Measurements from ENCODE around the gene SYNC.
"Not testable (repeated sequence)": the region's sequence is repeated elsewhere in the genome, so short reads cannot be mapped to it uniquely, and the experiment has no call there.

Gene SYNC

DNA sequence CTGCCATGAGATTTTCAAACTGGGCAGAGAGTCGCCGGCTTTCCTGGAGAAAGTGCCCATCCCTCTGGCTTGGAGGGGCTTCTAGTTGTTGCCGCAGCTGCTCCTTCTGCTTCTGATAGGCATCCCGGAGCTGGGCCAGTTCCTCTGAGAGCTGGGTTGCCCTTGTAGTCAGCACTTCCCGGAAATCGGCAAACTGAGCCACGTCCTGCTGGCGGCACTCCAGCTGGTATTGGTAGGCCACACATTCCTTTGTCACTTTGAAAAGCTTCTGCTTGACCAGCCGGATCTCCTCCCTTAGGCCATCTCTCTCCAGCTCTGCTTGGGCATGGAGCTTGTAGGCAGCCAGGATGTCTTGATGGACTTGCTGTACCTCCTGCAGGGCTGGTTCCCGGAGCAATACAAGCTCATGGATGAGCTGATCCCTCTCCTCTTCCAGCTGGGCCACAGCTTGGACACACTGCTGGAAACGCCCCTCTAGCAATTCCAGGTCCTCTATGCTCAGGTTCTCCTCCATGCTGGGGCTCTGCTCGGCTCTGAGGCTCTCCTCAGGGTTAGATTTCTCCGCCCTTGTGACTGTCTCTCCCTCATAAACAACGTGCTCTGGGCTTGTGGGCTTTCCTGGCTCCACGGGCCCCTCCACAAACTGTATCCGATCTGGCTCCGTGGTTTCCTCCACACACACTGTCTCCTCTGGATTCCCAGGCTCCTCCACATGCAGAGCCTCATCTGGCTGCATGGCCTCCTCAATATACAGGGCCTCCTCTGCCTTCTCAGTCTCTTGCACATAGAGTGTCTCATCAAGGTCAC lies 7.3 kb downstream of the SYNC start:
- DNase-seq (ENCODE audit: low read depth in 4 of 4, low spot score in 1 of 4) = no peak

GRCh38 chr1:32693455-32694174 lies 9.0 kb downstream of the SYNC start:
- DNase-seq (ENCODE audit: low read depth in 4 of 4, low spot score in 1 of 4) = no peak

DNA sequence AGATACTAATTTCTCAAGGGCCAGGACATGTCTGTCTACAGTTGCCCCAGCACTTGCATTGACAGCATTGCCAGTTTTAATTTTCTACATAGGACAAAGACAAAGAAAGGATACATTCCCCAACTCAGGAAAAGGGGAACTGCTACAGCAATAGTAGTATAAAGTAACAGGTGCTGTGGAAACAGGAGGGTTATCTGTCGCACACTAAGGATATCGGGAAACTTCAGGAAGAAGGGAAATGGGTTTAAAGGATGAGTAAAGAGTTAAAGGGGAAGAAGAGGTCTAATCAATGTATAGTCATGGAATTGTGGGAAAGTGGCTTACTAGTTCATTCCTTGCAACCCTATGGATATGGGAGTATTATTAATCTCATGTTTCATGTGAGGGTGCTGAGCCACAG lies 16.2 kb downstream of the SYNC start:
- DNase-seq (ENCODE audit: low read depth in 4 of 4, low spot score in 1 of 4) = no peak

DNA sequence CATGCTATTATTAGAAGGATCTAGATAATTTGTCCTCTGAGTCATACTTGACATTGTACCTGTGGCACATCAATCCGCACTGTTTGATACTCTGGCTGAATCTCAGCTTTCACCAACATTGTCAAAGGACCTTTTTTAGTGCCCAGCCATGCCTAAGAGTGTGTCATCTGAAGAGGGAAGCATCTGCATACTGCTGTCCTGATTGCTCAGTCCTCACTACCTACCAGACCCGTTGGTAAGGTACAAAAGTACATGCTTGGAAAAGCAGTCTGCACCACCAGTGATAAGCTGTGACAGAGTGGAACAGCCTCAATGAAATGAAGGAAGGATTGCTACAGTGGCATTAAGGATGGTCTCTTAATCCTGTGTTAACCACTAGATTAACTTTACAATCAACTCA lies 17.1 kb downstream of the SYNC start:
- DNase-seq (ENCODE audit: low read depth in 4 of 4, low spot score in 1 of 4) = no peak

DNA sequence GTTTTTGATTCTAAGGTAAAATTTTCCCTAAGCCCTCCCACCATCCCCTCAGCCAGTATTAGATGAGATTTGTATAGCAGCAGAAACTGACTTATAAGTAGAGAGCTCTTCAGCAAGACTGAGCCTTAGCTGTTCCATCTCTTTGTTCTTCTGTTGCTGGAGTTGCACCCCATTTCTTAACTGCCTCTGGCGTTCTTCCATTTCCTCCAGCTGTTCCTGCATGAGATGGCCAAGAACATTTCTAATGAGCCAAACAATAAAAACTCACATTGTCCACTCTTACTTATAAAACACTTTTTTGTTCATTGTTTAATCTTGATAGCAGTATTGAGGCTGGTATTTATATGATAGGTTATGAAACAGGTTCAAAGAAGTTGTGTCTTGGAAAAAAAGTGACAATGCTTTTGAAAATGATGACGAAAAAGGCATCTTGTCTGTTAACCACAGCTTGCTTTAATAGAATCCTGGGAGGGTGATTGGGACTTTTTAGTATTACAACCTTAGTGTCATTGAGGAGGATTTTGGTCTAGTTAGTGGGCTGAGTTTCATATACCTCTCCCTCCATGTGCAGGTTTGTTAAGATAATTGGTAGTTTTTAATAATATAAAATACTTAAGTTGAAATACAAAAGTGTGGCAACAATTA lies 18.3 kb downstream of the SYNC start:
- DNase-seq (ENCODE audit: low read depth in 4 of 4, low spot score in 1 of 4) = no peak

GRCh38 chr1:32683397-32683796 lies 19.2 kb downstream of the SYNC start:
- no peak for DNase-seq (ENCODE audit: low read depth in 4 of 4, low spot score in 1 of 4)

GRCh38 chr1:32681999-32682398 lies 20.6 kb downstream of the SYNC start:
- DNase-seq (ENCODE audit: low read depth in 4 of 4, low spot score in 1 of 4) = no peak

DNA sequence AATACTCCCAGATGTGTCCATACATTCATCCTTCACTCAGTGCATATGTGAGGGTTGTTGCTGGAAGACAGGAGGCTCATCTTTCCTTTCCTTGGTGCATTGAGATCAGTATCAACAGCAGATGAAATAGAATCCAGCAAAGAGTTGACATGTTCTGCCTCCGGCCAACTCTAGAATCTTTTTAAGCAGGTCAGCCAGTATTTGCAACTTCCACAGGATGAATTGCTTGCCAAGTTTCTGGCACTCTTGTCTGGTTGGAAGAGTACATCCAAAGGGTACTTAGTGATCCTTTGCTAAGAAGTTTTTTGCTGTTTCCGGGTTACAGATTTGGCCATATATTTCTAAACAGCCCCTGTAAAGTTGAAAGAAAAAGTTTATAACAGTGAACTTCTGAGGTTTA lies 21.1 kb downstream of the SYNC start:
- no peak for DNase-seq (ENCODE audit: low read depth in 4 of 4, low spot score in 1 of 4)

- DNase-seq (ENCODE audit: low read depth in 4 of 4, low spot score in 1 of 4) = no peak
Measured at GRCh38 chr1:32680642-32681041, 21.9 kb downstream of the SYNC start.

- DNase-seq (ENCODE audit: low read depth in 4 of 4, low spot score in 1 of 4) = not testable (repeated sequence)
Measured at GRCh38 chr1:32679993-32680392, 22.6 kb downstream of the SYNC start.

GRCh38 chr1:32676945-32677344 lies 25.6 kb downstream of the SYNC start:
- DNase-seq (ENCODE audit: low read depth in 4 of 4, low spot score in 1 of 4) = no peak

DNA sequence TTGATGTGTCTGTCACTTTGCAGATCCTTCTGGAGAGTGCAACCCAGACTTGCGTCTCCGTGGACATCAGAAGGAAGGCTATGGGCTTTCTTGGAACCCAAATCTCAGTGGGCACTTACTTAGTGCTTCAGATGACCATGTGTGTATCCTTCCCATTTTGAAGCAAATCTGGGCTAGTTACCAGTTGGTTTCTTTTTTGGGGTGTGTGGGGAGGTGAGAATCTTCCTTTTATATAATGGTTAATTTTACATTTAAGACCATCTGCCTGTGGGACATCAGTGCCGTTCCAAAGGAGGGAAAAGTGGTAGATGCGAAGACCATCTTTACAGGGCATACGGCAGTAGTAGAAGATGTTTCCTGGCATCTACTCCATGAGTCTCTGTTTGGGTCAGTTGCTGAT lies 33.9 kb downstream of the SYNC start:
- not testable (repeated sequence) for DNase-seq (ENCODE audit: low read depth in 4 of 4, low spot score in 1 of 4)

- no peak for DNase-seq (ENCODE audit: low read depth in 4 of 4, low spot score in 1 of 4)
Measured at GRCh38 chr1:32666901-32667566, 35.5 kb downstream of the SYNC start.

GRCh38 chr1:32665915-32666314 lies 36.7 kb downstream of the SYNC start:
- no peak for DNase-seq (ENCODE audit: low read depth in 4 of 4, low spot score in 1 of 4)

DNA sequence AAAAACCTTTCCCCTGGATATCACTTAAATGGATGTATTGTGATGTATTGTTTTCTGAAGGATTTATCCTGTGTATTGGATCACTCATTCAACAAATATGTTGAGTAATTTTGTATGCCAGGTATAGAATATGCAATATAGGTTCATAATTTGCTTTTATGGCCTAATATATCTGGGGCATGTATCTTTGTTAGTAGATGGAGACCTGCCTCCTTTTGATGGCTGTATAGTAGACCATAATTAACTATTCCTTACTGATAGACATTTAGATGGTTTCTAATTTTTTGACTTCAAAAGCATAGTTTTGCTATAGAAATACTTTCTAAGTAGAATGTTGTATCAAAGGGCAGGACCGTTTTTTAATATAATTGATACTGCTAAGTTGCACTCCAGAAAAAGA lies 43.0 kb downstream of the SYNC start:
- no peak for DNase-seq (ENCODE audit: low read depth in 4 of 4, low spot score in 1 of 4)

DNA sequence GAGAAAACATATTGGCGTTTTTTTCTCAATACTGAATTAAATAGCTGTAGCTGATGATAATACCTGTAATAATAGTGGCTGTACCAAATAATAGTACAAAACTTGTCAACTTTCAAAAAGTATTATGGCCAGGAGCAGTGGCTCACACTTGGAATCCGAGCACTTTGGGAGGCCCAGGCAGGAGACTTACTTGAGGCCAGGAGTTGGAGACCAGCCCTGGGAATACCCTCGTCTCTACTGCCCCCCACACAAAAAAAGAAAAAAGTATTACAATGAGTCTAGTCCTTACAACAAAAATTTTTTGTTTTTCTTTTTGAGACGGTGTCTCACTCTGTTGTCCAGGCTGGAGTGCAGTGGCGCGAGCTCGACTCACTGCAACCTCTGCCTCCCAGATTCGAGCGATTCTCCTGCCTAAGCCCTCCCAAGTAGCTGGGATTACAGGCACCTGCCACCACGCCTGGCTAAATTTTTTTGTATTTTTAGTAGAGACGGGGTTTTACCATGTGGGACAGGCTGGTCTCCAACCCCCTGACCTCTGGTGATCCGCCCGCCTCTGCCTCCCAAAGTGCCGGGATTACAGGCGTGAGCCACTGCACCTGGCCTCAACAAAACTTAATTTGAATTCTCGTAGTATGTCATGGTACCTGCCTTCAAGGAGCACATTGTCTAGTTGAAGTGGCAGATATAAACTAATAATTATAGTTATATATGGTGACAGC lies 50.2 kb downstream of the SYNC start:
- no peak for DNase-seq (ENCODE audit: low read depth in 4 of 4, low spot score in 1 of 4)

GRCh38 chr1:32651461-32652073 lies 51.0 kb downstream of the SYNC start:
- peak in 2 of 4 experiments; percentile 17 to 24 for DNase-seq (ENCODE audit: low read depth in 4 of 4, low spot score in 1 of 4)

- peak; percentile 95 to 97 (median 97) for DNase-seq (ENCODE audit: low read depth in 4 of 4, low spot score in 1 of 4)
Measured at GRCh38 chr1:32650752-32651460, 51.7 kb downstream of the SYNC start, which contains the start of gene RBBP4. TSS of gene RBBP4 (plus strand) at chr1:32651208. CDS start at chr1:32651307, 99 bp downstream.

GRCh38 chr1:32650248-32650751 lies 52.3 kb downstream of the SYNC start, which contains the start of gene ZBTB8OS:
TSS of gene ZBTB8OS (minus strand) at chr1:32650550. CDS start at chr1:32650529, 21 bp downstream.
- peak; percentile 71 to 78 (median 72) for DNase-seq (ENCODE audit: low read depth in 4 of 4, low spot score in 1 of 4)
